Fibroblast of skin of back (primary cell): ENCODE data around the gene TGFBI.

Source experiments
- DNase-seq: peaks from one replicate; pipeline ENCODE4 v3.0.0-alpha.2; 2013

The TGFBI gene

GRCh38 chr5:136066661-136067271, 38.0 kb downstream of the TGFBI start:
- peak; percentile 63 for DNase-seq

DNA sequence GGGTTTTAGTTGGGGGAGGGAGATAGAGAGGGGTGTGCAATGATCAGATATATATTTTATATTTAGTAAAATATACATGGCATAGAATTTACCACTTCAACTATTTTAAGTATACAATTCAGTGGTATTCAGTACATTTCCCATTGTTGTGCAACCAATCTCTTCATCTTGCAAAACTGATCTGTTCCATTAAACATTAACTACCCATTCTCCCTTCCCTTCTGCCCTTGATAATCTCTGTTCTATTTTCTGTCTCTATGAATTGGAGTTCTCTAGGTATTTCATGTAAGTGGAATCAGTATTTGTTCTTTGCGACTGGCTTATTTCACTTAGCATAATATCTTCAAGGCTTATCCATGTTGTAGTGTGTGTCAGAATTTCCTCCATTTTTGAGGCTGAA, 38.6 kb downstream of the TGFBI start:
- no peak for DNase-seq

GRCh38 chr5:136070486-136071285, 41.9 kb downstream of the TGFBI start:
- DNase-seq: no peak

DNA sequence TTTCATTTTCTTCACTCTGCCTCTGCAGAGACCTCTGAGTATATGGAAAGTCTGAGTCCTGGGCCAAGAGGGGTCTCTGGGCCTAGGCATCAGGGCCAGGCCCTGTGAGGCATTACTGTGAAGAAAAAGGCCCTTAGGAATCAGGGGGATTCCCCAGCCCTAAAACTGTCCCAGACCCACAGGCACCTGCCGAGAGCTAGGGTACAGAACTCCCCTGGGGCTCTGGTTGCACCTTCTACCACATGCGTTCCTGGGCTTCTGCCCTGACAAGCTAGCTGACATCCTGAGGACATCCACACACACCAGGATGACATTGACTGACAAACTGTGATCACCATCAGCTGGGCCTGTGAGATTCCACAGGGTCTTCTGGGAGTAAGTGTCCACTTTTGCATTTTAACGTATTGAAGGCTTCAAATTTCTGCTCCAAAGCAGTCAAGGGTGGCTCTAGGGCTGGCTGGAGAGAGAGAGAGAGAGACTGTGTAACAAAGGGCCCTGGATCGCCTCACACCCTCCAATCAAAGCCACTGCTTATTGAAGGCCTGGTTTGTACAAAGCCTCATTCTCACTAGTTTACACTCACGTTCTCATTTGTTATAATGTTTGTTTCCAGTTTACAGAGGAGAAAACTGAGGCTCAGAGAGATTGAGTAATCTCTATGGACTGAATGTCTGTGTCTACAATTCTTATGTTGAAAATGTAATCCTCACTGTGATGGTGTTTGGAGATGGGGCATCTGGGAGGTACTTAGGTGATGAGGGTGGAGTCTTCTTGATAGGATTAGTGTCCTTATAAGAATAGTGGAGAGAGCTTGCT, 45.1 kb downstream of the TGFBI start:
- peak; percentile 37 for DNase-seq

DNA sequence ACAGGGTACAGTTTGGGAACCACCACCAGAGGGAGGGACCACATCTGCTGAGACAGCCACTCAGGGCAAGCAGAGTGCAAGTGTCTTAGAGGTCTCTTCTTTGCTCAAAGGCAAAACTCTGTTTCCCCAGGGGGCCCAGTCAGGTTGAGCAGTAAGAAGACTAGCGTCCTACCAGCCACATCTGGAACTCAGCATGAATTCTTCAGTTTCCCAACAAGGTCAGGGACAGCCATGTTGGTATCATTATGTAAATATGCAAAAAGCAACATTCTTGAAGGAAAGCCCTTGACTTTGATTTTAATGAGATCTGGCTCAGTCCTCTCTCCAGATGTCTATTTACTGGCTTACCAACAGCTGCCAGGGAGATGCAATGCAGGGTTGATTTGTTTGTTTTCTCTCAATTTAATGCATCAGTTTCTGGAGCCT, 46.7 kb downstream of the TGFBI start:
- peak; percentile 45 for DNase-seq

- DNase-seq: no peak
Measured at GRCh38 chr5:136076067-136076466, 47.3 kb downstream of the TGFBI start.

DNA sequence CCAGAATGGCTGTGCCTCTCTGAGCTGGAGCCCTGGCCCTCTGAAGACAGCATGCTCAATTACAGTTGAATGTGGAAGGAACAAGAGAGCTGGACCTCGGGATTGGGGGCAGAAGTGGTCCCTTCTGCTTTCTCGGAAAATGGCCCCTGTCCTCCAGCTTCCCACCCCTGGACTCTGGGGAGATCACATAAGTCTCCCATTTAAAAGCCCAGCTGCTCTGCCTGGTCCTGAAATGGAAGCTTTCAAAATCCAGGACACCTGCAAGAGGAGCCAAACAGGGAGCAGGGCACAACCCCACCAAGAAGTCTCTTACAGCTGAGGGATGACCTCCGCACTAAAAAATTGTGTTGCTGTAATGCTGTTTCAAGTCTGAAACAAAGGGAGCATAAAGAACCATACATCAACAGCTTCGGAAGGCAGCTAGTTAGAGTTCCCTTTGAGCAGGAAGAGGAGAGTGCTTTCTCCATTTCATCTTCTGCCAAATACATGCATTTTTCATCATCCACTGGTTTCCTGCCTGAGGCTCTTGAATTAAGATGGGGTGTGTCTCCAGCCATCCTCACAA, 48.2 kb downstream of the TGFBI start:
- peak; percentile 29 for DNase-seq

GRCh38 chr5:136079195-136079985, 50.6 kb downstream of the TGFBI start:
- no peak for DNase-seq

DNA sequence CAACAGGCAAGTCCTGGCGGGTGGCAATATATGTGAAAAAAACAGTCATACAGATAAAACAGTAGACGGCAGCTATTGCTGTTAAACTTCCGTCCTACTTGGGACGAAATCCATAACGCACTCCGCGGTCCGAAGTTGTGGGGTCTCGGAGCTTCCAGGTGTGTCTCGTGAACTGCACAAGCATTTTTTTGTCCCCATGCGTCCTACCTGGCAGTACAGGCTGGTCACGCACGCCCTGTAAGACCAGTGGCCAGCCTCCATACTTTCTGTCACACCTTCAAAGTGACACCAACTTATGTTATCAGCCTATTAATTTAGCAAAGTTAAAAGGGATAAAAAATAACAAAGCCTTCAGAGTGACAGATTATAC, 51.3 kb downstream of the TGFBI start:
- DNase-seq: peak; percentile 26

DNA sequence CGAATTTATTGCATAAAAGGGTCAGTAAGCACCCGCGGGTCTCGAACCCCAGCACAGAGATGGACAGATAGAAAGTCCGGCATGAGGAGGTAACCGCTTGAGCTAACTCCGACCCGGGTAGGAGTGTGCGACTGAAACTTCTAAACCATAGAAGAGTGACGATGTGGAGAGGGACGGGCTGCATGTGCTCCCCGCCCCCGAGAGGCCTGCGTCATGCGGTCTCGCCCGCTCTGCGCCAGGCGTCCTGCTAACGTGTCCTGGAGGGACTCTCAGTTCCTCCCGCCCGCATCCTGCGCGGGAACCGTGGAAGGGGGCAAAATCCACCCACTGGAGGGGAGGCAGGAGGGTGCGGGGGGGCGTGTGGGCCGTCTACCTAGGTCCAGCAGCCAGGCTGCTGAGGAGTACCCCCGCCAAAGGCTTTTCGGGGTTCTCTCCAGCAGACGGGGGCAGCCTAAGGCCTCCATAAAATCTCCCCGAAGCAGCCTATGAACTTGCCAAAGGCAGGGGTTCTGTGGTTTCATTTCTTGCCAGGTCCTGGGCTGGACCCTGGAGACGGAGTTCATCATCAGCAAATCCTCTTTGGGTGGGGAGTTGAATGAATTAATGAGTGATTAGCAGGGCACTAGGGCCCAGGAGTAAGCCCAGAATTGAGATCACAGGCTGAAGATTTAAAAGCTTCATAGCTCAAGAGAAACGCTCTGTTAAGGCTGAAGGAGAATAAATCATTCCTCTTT, 51.9 kb downstream of the TGFBI start:
- DNase-seq: peak; percentile 84

DNA sequence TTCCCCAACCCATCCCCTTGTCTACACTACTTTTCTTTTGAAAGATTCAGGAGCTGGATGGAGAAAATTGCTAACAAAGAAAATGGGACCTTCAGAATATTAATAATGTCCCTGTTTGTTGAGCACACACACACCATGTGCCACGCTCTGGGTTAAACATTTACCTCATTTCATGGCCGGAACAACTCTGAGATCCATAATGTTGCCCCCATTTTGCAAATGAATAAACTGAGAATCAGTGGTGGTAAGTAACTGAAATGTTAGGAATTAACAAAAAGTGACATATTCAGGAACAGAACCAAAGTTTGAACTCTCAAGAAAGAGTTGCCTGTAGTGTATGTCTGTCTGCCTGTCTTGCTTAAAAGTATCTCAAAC, 52.4 kb downstream of the TGFBI start:
- no peak for DNase-seq

DNA sequence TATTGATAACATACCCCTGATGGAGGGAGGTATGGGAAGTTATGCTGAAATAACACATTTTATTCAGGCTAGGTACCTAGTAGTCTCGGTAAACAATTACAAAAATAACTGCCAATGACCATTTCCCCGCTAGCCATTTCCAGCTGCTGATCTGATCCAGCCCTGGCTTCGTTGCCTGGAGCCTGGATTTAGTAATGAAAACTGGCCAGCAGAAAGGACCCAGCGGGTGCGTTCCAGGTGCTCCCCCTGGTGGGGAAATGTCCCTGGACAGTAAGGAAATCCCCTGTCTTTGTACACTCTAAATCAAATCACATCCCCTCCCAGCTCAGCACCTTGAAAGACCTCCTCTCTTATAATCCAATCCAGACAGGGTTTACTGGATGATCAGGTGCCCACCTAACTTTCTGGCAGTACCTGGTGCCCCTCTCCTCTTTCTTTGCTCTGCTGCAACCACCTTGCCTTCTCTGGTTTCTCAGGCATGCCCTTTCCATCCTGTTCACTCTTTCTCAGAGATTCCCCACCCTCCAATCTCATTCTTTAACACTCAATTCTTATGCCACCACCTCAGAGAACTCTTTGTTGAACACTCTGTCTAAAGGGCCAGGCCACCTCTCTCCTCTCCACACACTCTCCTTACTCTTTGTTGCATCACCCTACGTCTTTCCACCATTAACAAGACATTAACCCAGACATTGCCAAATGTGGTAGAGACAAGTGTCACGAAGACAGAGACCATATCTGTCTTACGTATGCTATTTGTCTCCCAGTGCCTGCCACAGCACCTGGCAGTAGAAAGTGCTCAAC, 53.8 kb downstream of the TGFBI start:
- DNase-seq: peak; percentile 70

GRCh38 chr5:136084698-136085097, 55.9 kb downstream of the TGFBI start:
- DNase-seq: no peak

DNA sequence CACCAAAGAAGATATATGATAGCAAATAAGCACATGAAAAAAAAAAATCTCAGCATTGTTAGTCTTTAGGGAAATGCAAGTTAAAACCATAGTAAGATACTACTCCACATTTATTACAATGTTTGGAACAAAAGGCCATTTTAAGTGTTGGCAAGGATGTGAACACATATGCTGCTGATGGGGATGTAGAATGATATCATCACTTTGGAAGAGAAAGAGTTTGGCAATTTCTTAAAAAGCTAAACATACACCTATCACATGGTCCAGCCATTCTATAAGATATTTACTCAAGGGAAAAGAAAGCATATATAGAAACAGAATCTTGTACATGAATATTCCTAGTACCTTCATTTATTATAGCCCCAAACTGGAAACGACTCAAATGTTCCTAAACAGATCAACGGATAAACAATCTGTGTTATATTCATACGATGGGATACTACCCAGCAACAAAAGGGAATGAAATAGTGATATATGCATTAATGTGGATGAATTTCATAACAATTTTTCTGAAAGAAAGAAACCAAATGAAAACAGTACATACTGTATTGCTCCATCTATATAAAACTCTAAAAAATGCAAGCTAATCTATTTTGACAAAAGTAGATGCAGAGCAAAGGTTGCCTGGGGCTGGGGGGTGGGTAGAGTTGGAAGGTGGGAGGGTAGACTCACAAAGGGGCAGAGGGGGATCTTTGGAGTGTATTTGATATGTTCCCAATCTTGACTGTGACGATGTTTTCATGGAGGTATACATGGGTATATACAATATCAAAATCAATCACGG, 58.2 kb downstream of the TGFBI start:
- no peak for DNase-seq

DNA sequence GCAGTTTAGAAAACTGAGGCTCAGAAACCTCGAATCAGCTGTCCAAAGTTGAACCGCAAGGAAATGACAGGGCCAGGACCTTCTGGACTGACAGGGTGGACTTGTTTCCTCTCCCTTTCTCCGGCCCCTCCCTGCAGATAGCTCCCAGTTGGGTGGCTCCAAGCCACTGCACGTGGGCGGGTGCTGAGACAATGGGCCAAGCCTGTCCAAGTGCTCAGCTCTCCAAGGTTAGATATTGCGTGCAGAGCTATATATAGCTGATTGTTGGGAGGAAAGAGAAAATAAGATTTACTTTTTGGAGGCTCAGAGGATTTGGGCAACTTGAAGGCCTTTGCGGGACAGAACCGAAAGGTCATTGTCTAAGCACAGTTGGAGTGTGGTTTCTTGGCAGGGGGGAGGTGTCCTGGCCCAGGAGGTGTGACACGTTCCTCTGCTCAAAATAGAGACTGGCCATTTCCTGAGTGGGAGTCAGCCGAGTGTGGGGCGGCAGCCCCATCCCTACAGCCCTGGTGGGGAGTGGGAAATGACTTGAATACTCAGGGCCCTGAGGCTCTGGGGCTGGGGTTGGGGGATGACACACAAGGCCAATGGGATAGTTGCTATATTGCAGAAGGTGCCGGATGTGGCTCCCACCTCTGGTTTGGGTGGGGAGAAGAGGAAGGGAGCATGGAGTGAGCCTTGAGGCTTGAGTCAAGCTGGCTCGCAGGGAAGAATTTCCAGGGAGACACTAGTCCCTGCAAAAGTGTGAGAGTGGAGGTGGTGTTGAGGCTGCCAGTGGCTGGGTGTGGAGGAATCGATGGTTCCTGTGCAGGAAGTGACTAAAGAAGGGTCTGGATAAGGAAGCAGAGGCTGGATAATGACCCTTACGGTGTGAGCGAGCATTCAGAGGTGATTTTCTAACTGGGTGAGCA, 59.4 kb downstream of the TGFBI start:
- DNase-seq: no peak

DNA sequence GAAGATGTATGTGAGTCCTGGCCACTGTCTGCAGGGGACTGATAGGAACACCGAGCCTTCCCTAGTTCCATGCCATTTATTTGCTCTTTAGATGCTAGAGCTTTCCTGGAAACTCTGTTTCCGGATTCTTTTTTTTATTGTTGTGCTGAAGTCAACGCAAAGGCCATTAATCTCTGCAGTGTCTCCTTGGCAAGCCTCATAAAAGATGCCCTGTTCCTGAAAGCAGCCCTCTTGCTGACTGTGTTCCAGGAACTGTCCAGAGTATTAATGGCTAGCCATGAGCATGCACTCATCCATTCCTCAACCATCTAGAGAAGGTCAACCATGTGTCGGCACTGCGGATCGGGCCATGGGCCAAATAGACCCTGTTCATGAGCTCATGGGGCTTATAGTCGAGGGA, 61.0 kb downstream of the TGFBI start:
- no peak for DNase-seq

DNA sequence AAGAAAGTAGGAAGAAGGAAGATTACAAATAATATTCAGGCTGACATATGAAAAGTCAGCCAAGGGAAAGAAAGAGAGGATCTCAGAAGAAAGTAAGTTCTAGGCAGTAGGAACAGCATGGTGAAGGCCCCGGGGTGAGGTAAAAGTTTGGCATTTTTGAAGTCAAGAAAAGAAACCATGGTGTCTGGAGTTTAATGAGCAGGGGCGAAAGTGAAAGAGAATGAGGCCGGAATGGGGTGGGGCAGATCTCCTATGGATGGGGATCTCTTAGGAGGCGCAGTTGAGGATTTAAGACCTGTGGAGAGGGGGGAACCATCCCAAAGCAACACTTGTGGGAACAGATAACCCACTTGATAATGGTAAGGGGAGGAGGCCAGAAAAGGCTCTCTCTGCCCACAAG, 61.5 kb downstream of the TGFBI start:
- no peak for DNase-seq

DNA sequence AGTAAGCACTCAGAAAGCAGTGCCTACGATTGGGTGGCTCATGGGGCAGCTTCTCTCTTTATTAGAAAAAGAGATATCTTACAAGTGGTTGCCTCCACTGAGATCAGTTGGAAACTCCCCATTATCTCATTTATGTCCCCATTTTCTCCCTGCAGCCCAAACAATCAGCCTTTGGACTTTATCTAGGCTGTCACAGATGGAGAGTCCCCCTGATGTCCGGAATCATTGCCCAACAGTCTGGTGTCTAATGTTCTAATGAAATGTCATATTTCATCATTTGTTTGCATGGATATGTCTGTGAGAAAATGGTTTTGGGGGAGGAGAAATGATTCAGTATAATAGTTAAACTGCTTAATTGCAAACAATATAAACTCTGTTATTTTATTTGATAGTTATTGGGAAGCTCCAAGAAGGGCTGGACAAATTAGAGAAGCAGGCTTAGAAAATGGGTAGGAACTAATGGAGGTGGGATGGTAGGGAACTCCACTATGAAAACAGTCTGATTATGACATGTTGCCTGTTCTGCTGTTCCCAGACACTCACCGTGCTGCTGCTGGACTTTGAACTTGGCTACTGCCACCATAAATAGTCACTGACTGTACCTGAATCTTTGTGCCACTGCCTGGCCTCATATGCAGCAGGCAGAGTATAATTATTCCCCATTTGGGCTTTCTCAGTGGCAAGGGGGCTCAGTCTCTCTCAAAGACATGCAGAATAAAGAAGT, 65.6 kb downstream of the TGFBI start:
- DNase-seq: no peak
